H1 (cell line): ENCODE data around the gene PIK3R3. TPM values are rescaled to one million over a fixed set of nuclear protein-coding genes. Genes with fewer than 3 reads are reported as not detected.

Experiments
- CTCF ChIA-PET: fragments of 300-600 bp; sonication (Branson Sonifier 250); formaldehyde crosslinking; loops from one replicate; lab custom pipeline; 2021; ENCODE audit not compliant: partially characterized antibody; lab: Charles Lee
- POLR2A ChIA-PET: fragments of 300-600 bp; sonication (Branson Sonifier 250); formaldehyde crosslinking; loops from one replicate; lab custom pipeline; 2021; ENCODE audit warnings: inconsistent platforms; ENCODE audit not compliant: partially characterized antibody; lab: Charles Lee
- DNase-seq, 2 experiments: peaks; one replicate each; pipeline versions ENCODE4 v3.0.0 to v3.0.0-alpha.2; 2010 to 2022; ENCODE audit warnings: low spot score in 2 of 2, low read depth in 1 of 2, mixed read lengths in 1 of 2
- FAIRE-seq: peaks from 2 replicates; lab custom pipeline; 2011; peaks lifted over from hg19 to GRCh38; lab: Jason Lieb, UNC
- H2AFZ ChIP-seq: 2 replicates; pipeline ENCODE4 v1.8.1; 2012; ENCODE audit warnings: low read length, inconsistent platforms
- H2AK5ac ChIP-seq: 2 replicates; pipeline ENCODE4 v1.6.1; 2013; ENCODE audit warnings: low read depth, low read length
- H2BK120ac ChIP-seq: replicated peaks from 2 replicates; pipeline ENCODE3; 2013; ENCODE audit warnings: low read depth, low read length, inconsistent platforms
- H2BK12ac ChIP-seq: 2 replicates; pipeline ENCODE4 v1.6.1; 2013; ENCODE audit warnings: low read depth, low read length
- H2BK15ac ChIP-seq: 2 replicates; pipeline ENCODE4 v1.6.1; 2013; ENCODE audit warnings: low read length
- H2BK20ac ChIP-seq: 2 replicates; pipeline ENCODE4 v1.6.1; 2013; ENCODE audit warnings: low read length
- H2BK5ac ChIP-seq: 2 replicates; pipeline ENCODE4 v1.6.1; 2013; ENCODE audit warnings: low read depth, low read length
- H3K14ac ChIP-seq: 2 replicates; pipeline ENCODE4 v1.6.1; 2013; ENCODE audit warnings: inconsistent platforms; ENCODE audit not compliant: insufficient read length
- H3K18ac ChIP-seq: 2 replicates; pipeline ENCODE4 v1.6.1; 2013; ENCODE audit warnings: low read length; ENCODE audit errors: extremely low read depth
- H3K23ac ChIP-seq: 2 replicates; pipeline ENCODE4 v1.6.1; 2013; ENCODE audit warnings: inconsistent platforms; ENCODE audit not compliant: insufficient read length
- H3K23me2 ChIP-seq: 2 replicates; pipeline ENCODE4 v1.6.1; 2013; ENCODE audit warnings: low read depth, low read length
- H3K27ac ChIP-seq: 2 replicates; pipeline ENCODE4 v1.6.1; 2011; ENCODE audit warnings: low read depth, low read length, inconsistent platforms
- H3K27me3 ChIP-seq, 4 experiments: replicated peaks in 1 of 4; 1 replicate in 1 of 4; 2 replicates in 3 of 4; pipeline versions ENCODE4 v1.6.1 to v1.8.1; 2011 to 2013; ENCODE audit warnings: low read length in 3 of 4, mild to moderate bottlenecking in 3 of 4, inconsistent platforms in 2 of 4, mixed read lengths in 2 of 4, moderate library complexity in 1 of 4; ENCODE audit not compliant: control insufficient read depth in 3 of 4, insufficient read depth in 3 of 4; ENCODE audit errors: extremely low read depth in 1 of 4
- H3K36me3 ChIP-seq, 4 experiments: 2 replicates each; pipeline versions ENCODE4 v1.6.1 to v1.8.1; 2011 to 2013; ENCODE audit warnings: mild to moderate bottlenecking in 4 of 4, low read length in 3 of 4, moderate library complexity in 2 of 4, control low read depth in 1 of 4, inconsistent platforms in 1 of 4; ENCODE audit not compliant: insufficient read depth in 4 of 4, control insufficient read depth in 2 of 4
- H3K4ac ChIP-seq: replicated peaks from 2 replicates; pipeline ENCODE3; 2013; ENCODE audit warnings: low read length, low read depth, mixed read lengths, inconsistent platforms; ENCODE audit not compliant: insufficient read length
- H3K4me1 ChIP-seq, 4 experiments: replicated peaks in 1 of 4; 1 replicate in 1 of 4; 2 replicates in 3 of 4; pipeline versions ENCODE4 v1.6.1 to v1.8.1; 2011 to 2013; ENCODE audit warnings: low read length in 3 of 4, inconsistent platforms in 2 of 4, mixed read lengths in 1 of 4; ENCODE audit not compliant: insufficient read depth in 4 of 4, control insufficient read depth in 3 of 4
- H3K4me2 ChIP-seq, 2 experiments: 2 replicates each; pipeline versions ENCODE4 v1.6.1 to v1.8.1; 2011 to 2013; ENCODE audit warnings: low read depth in 2 of 2, low read length in 2 of 2, control low read depth in 1 of 2, inconsistent platforms in 1 of 2, mild to moderate bottlenecking in 1 of 2; ENCODE audit not compliant: insufficient read depth in 1 of 2
- H3K4me3 ChIP-seq, 4 experiments: fragments of 200-600, 300-600 bp in 1 of 4; sonication (generic), shearing (Covaris generic), sonication (Bioruptor Twin) in 1 of 4; 2 replicates each; pipeline versions ENCODE4 v1.5.1 to v1.8.1; 2011 to 2016; ENCODE audit warnings: low read length in 4 of 4, low read depth in 3 of 4, control low read depth in 2 of 4, inconsistent platforms in 2 of 4, mild to moderate bottlenecking in 2 of 4, mixed read lengths in 1 of 4, moderate library complexity in 1 of 4; ENCODE audit not compliant: insufficient read depth in 2 of 4; ENCODE audit errors: extremely low read depth in 1 of 4
- H3K56ac ChIP-seq: replicated peaks from 2 replicates; pipeline ENCODE3; 2013; ENCODE audit warnings: low read depth, mild to moderate bottlenecking, mixed read lengths, low read length, inconsistent platforms; ENCODE audit not compliant: insufficient read length
- H3K79me1 ChIP-seq: 2 replicates; pipeline ENCODE4 v1.6.1; 2013; ENCODE audit warnings: low read depth, low read length, control low read depth
- H3K79me2 ChIP-seq, 2 experiments: 2 replicates each; pipeline versions ENCODE4 v1.6.1 to v1.8.1; 2012 to 2013; ENCODE audit warnings: low read length in 2 of 2, mild to moderate bottlenecking in 2 of 2, inconsistent platforms in 1 of 2; ENCODE audit not compliant: insufficient read depth in 2 of 2, control insufficient read depth in 1 of 2
- H3K9ac ChIP-seq, 4 experiments: replicated peaks in 1 of 4; 1 replicate in 1 of 4; 2 replicates in 3 of 4; pipeline versions ENCODE4 v1.6.1 to v1.8.1; 2011 to 2013; ENCODE audit warnings: low read depth in 3 of 4, low read length in 3 of 4, control low read depth in 2 of 4, mild to moderate bottlenecking in 2 of 4, moderate library complexity in 2 of 4, inconsistent platforms in 1 of 4; ENCODE audit errors: extremely low read depth in 1 of 4
- H3K9me3 ChIP-seq, 2 experiments: 2 replicates each; pipeline versions ENCODE4 v1.6.1 to v1.8.1; 2012 to 2013; ENCODE audit warnings: mild to moderate bottlenecking in 2 of 2, moderate library complexity in 2 of 2, control low read depth in 1 of 2, inconsistent platforms in 1 of 2, low read depth in 1 of 2, low read length in 1 of 2, mixed read lengths in 1 of 2; ENCODE audit not compliant: insufficient read depth in 2 of 2
- H4K20me1 ChIP-seq, 2 experiments: replicated peaks in 1 of 2; 2 replicates each; pipeline versions ENCODE3 to v1.8.1; 2011 to 2013; ENCODE audit warnings: inconsistent platforms in 2 of 2, low read length in 2 of 2, mild to moderate bottlenecking in 1 of 2; ENCODE audit not compliant: insufficient read depth in 2 of 2, control insufficient read depth in 1 of 2
- H4K5ac ChIP-seq: 2 replicates; pipeline ENCODE4 v1.6.1; 2013; ENCODE audit warnings: low read length, low read depth, mixed read lengths, inconsistent platforms; ENCODE audit not compliant: insufficient read length
- H4K8ac ChIP-seq: 2 replicates; pipeline ENCODE4 v1.8.0; 2013; ENCODE audit warnings: mild to moderate bottlenecking, moderate library complexity, low read length, inconsistent platforms; ENCODE audit not compliant: insufficient read depth; ENCODE audit errors: extremely low read depth
- H4K91ac ChIP-seq: replicated peaks from 2 replicates; pipeline ENCODE3; 2013; ENCODE audit warnings: low read length, mixed read lengths, inconsistent platforms; ENCODE audit not compliant: insufficient read length
- CREB1 ChIP-seq: IDR thresholded peaks from 2 replicates; pipeline ENCODE4 v1.6.1; 2012; ENCODE audit warnings: inconsistent platforms
- FOSL1 ChIP-seq: IDR thresholded peaks from 2 replicates; pipeline ENCODE4 v1.6.1; 2011; ENCODE audit warnings: mild to moderate bottlenecking, low read depth, low read length, moderate library complexity; ENCODE audit not compliant: insufficient read depth
- GABPA ChIP-seq: IDR thresholded peaks from 2 replicates; pipeline ENCODE4 v1.6.1; 2011; ENCODE audit warnings: mild to moderate bottlenecking, low read length, moderate library complexity, borderline replicate concordance; ENCODE audit not compliant: insufficient read depth
- JUND ChIP-seq: IDR thresholded peaks from 2 replicates; pipeline ENCODE4 v1.6.1; 2011; ENCODE audit warnings: mild to moderate bottlenecking, improper control_type of control experiment, low read length
- KDM1A ChIP-seq: fragments of 200-600, 300-600 bp; sonication (generic); IDR thresholded peaks from 2 replicates; pipeline ENCODE4 v1.7.1; 2016; ENCODE audit warnings: mild to moderate bottlenecking, low read length, borderline replicate concordance
- KDM5A ChIP-seq: fragments of 200-600 bp; IDR thresholded peaks from 2 replicates; pipeline ENCODE4 v1.7.1; 2012; ENCODE audit warnings: mild to moderate bottlenecking, low read length, inconsistent platforms, mixed read lengths
- MAFK ChIP-seq: IDR thresholded peaks from 2 replicates; pipeline ENCODE4 v1.6.1; 2012; ENCODE audit warnings: low read depth, mild to moderate bottlenecking, improper control_type of control experiment, low read length
- RAD21 ChIP-seq, 2 experiments: IDR thresholded peaks in 1 of 2; conservative IDR thresholded peaks in 1 of 2; 2 replicates each; pipeline ENCODE4 v1.6.1; 2011; ENCODE audit warnings: low read depth in 2 of 2, low read length in 2 of 2, improper control_type of control experiment in 1 of 2, inconsistent platforms in 1 of 2, mild to moderate bottlenecking in 1 of 2, moderate library complexity in 1 of 2
- RBBP5 ChIP-seq: IDR thresholded peaks from 2 replicates; pipeline ENCODE4 v1.7.1; 2012; ENCODE audit warnings: low read depth, mild to moderate bottlenecking, inconsistent platforms, low read length, moderate library complexity, borderline replicate concordance
- RFX5 ChIP-seq: IDR thresholded peaks from 2 replicates; pipeline ENCODE4 v1.6.1; 2011; ENCODE audit warnings: low read depth, low read length, improper control_type of control experiment, borderline replicate concordance
- TCF12 ChIP-seq: IDR thresholded peaks from 2 replicates; pipeline ENCODE4 v1.6.1; 2011; ENCODE audit warnings: low read depth, mild to moderate bottlenecking, low read length
- WGBS, 2 experiments: shearing (Covaris generic) in 1 of 2; methylation state at CpG; one replicate each; pipeline versions ENCODE4 v1.1.6 to v1.1.7; 2013 to 2015; ENCODE audit warnings: low lambda C conversion rate in 2 of 2, mixed read lengths in 2 of 2, inconsistent platforms in 1 of 2, low coverage in 1 of 2, missing lambda C conversion rate in 1 of 2; ENCODE audit not compliant: insufficient replicate concordance in 2 of 2, insufficient coverage in 1 of 2, insufficient read length in 1 of 2; ENCODE audit errors: extremely low coverage in 1 of 2, missing lambda C conversion rate in 1 of 2; 5-methylcytosine and 5-hydroxymethylcytosine counted together
- polyA plus RNA-seq, 7 experiments: library from polyadenylated mRNA; depleted of rRNA in 3 of 7; stranded (reverse) in 5 of 7; unstranded in 2 of 7; fragments of >200 nt in 5 of 7; fragments of 200-250 nt in 2 of 7; gene quantifications; 1 replicate in 5 of 7; 2 replicates in 1 of 7; 4 replicates in 1 of 7; pipeline versions ENCODE4 v1.2.1 to v1.2.3, GENCODE V29; 2011 to 2013; ENCODE audit warnings: missing spikeins in 2 of 7, mixed read lengths in 2 of 7
- total RNA-seq: library from RNA; stranded (reverse); fragmentation: NEBNext Ultra II Directional; extraction: Animal tissue kit (Norgen Biotek cat#: 25700); gene quantifications from 2 replicates; pipeline ENCODE4 v1.2.1, GENCODE V29; 2021

PIK3R3 gene
- total and polyA plus RNA-seq, 2 of the 8 experiments (the other 6 are each of a cell fraction or from before 2014, with no cell fraction given) = 5.3 to 13.6 TPM

- Histone ChIP-seq H2AFZ (0 out of 2 replicates have a peak overlapping the region, but pooled peaks have one; percentile 6), H4K20me1 (peaks cover 0 to 3% of the 10 kb centered on the region in 2 experiments), H3K14ac (no peak overlapping the region), H4K91ac (no peak overlapping the region), H2BK5ac (peak overlapping the region; percentile 100), H4K8ac (peak overlapping the region; percentile 100; the same call in 1 of the 2 replicates), H3K4me3 (peak overlapping the region; percentile 58 to 89 (median 74)), H3K79me1 (no peaks in the 10 kb centered on the region), H2BK20ac (no peak overlapping the region), H3K23me2 (peaks cover 10% of the 10 kb centered on the region), H2BK12ac (peak overlapping the region; percentile 100; the same call in 1 of the 2 replicates), H2BK15ac (no peak overlapping the region), H3K4me2 (peak overlapping the region; percentile 92 to 93), H3K23ac (no peak overlapping the region), H3K27me3 (no peaks in the 10 kb centered on the region), H2AK5ac (no peak overlapping the region), H2BK120ac (no peak overlapping the region), H3K36me3 (no peaks in the 10 kb centered on the region), H3K9ac (peak overlapping the region; percentile 66 to 99 (median 91)), H3K4me1 (peaks cover 0 to 7% (median 5%) of the 10 kb centered on the region in 4 experiments; a peak in 5 of 7 replicates), H3K79me2 (peaks cover 0 to 25% of the 10 kb centered on the region in 2 experiments; a peak in 2 of 4 replicates), H3K27ac (peak overlapping the region; percentile 100), H3K18ac (peak overlapping the region; percentile 64), H3K56ac (no peak overlapping the region), H3K9me3 (no peaks in the 10 kb centered on the region), H3K4ac (no peak overlapping the region), H4K5ac (peak overlapping the region; percentile 46)
- DNase-seq (peak in 1 of 2 experiments; percentile 46), FAIRE-seq (no peak)
- WGBS, 2 experiments = 2% methylated on average over 33 of the region's 38 CpGs; no CpG with 5 or more reads in 1 of the 2 experiments
- ChIA-PET POLR2A (interaction anchor here (0.6 to 3.4 kb wide), 46 partner anchors 9 to 578 kb away, joined by 3 to 16 read pairs (median 4); partner anchors contain the start of genes LURAP1, P3R3URF and RAD54L), CTCF (interaction anchor here (0.5 to 1.2 kb wide), 4 partner anchors 49 to 113 kb away, joined by 3 read pairs; no protein-coding TSS in a partner anchor)
- TF ChIP-seq CREB1 (peak; percentile 52; the same call in 1 of the 2 replicates), RBBP5 (no peak; the same call in 1 of the 2 replicates), GABPA (no peak), RAD21 (IDR thresholded peaks at IDR 0.05 in 1 of 2, conservative IDR thresholded peaks at IDR 0.05 in 1 of 2; ENCODE audit: low read depth in 2 of 2, low read length in 2 of 2) (no peak), FOSL1 (no peak), MAFK (no peak), RFX5 (no peak), TCF12 (no peak), KDM5A (no peak), KDM1A (no peak), JUND (no peak)
Measured at GRCh38 chr1:46131712-46132528, 509 bp downstream of the PIK3R3 start.
